PC-3 (cell line): ENCODE data around the gene IPO9.

ENCODE experiments used
- EZH2 ChIP-seq: fragments of 300-600 bp; sonication (generic); IDR thresholded peaks from one replicate; pipeline ENCODE4 v1.6.1; 2017; ENCODE audit warnings: antibody characterized with exemption, mild to moderate bottlenecking, low read length; ENCODE audit not compliant: unreplicated experiment
- EZH2phosphoT487 ChIP-seq: fragments of 300-600 bp; sonication (generic); IDR thresholded peaks from 2 replicates; pipeline ENCODE4 v1.6.1; 2018; ENCODE audit warnings: mild to moderate bottlenecking, antibody characterized with exemption, low read length, borderline replicate concordance
- TF ChIP-seq, protein P1 (sequence below): fragments of 300-600 bp; sonication (generic); conservative IDR thresholded peaks from 2 replicates; pipeline ENCODE4 v1.5.1; 2017; ENCODE audit warnings: antibody characterized with exemption, low read depth, mild to moderate bottlenecking, low read length

DNA sequence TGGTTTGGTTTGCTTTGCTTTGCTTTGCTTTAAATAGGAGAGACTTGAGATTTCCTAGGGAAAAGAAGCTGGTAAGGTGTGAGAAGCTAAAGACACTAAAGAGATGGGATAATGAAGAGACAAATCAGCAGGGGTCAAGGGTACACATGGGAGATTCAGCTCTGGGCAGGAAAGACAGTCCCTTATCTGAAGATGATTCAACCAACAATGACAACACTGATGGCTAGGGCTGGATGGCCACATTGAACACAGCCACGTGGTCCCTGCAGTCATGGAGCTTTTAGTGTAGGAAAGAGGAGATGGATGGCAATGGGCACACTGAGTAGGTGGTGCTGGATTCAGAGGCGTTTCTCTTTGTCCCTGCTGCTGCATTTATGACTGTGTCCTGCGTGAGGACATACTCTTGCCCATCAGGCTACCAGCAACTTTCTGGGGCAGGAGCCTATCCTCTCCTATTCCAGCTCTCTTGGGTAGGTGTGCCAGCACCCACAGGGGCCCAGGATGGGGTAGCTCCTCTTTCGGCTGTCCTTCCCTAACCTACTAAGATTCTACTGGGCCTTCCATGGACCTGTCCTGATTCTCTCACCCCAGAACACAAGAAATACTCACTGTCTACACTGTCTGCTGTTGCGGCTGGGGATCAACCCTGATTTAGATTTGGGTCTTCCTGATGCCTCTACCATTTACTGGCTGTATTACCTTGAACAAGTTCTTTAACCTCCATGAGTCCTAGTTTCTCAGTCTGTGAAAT, 58.3 kb downstream of the IPO9 start:
- TF ChIP-seq, protein P1, sequence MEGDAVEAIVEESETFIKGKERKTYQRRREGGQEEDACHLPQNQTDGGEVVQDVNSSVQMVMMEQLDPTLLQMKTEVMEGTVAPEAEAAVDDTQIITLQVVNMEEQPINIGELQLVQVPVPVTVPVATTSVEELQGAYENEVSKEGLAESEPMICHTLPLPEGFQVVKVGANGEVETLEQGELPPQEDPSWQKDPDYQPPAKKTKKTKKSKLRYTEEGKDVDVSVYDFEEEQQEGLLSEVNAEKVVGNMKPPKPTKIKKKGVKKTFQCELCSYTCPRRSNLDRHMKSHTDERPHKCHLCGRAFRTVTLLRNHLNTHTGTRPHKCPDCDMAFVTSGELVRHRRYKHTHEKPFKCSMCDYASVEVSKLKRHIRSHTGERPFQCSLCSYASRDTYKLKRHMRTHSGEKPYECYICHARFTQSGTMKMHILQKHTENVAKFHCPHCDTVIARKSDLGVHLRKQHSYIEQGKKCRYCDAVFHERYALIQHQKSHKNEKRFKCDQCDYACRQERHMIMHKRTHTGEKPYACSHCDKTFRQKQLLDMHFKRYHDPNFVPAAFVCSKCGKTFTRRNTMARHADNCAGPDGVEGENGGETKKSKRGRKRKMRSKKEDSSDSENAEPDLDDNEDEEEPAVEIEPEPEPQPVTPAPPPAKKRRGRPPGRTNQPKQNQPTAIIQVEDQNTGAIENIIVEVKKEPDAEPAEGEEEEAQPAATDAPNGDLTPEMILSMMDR: no peak
- TF ChIP-seq EZH2 (no peak), EZH2phosphoT487 (no peak)
